Measurements from ENCODE around the gene EGR2.

Gene EGR2

GRCh38 chr10:62817121-62817765 is 1.1 kb upstream of the EGR2 start:
- no peaks in the 10 kb centered on the region for H3K9me3 ChIP-seq
- H3K4me3 ChIP-seq (ENCODE audit: low read depth, low read length) = peak overlapping the region; percentile 62
- TF ChIP-seq, protein P1, sequence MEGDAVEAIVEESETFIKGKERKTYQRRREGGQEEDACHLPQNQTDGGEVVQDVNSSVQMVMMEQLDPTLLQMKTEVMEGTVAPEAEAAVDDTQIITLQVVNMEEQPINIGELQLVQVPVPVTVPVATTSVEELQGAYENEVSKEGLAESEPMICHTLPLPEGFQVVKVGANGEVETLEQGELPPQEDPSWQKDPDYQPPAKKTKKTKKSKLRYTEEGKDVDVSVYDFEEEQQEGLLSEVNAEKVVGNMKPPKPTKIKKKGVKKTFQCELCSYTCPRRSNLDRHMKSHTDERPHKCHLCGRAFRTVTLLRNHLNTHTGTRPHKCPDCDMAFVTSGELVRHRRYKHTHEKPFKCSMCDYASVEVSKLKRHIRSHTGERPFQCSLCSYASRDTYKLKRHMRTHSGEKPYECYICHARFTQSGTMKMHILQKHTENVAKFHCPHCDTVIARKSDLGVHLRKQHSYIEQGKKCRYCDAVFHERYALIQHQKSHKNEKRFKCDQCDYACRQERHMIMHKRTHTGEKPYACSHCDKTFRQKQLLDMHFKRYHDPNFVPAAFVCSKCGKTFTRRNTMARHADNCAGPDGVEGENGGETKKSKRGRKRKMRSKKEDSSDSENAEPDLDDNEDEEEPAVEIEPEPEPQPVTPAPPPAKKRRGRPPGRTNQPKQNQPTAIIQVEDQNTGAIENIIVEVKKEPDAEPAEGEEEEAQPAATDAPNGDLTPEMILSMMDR (IDR thresholded peaks at IDR 0.05; ENCODE audit: low read depth, low read length) = no peak
- DNase-seq = peak; percentile 25
- no peaks in the 10 kb centered on the region for H3K4me1 ChIP-seq
- peaks cover 52% of the 10 kb centered on the region for H3K27me3 ChIP-seq
- H3K36me3 ChIP-seq = no peaks in the 10 kb centered on the region

- H3K4me3 ChIP-seq (ENCODE audit: low read depth, low read length) = peak overlapping the region; percentile 62
- H3K27me3 ChIP-seq = peaks cover 52% of the 10 kb centered on the region
- H3K9me3 ChIP-seq = no peaks in the 10 kb centered on the region
- no peak for DNase-seq
- TF ChIP-seq, protein P1 (IDR thresholded peaks at IDR 0.05; ENCODE audit: low read depth, low read length) = no peak
- no peaks in the 10 kb centered on the region for H3K4me1 ChIP-seq
- H3K36me3 ChIP-seq = no peaks in the 10 kb centered on the region
These were observed 163 bp downstream of the EGR2 start for GRCh38 chr10:62816076-62816330.

GRCh38 chr10:62815381-62816075 is 638 bp downstream of the EGR2 start:
- peak overlapping the region; percentile 62 for H3K4me3 ChIP-seq (ENCODE audit: low read depth, low read length)
- H3K9me3 ChIP-seq = no peaks in the 10 kb centered on the region
- TF ChIP-seq, protein P1 (IDR thresholded peaks at IDR 0.05; ENCODE audit: low read depth, low read length) = no peak
- no peaks in the 10 kb centered on the region for H3K36me3 ChIP-seq
- no peak for DNase-seq
- H3K4me1 ChIP-seq = no peaks in the 10 kb centered on the region
- H3K27me3 ChIP-seq = peaks cover 52% of the 10 kb centered on the region

DNA sequence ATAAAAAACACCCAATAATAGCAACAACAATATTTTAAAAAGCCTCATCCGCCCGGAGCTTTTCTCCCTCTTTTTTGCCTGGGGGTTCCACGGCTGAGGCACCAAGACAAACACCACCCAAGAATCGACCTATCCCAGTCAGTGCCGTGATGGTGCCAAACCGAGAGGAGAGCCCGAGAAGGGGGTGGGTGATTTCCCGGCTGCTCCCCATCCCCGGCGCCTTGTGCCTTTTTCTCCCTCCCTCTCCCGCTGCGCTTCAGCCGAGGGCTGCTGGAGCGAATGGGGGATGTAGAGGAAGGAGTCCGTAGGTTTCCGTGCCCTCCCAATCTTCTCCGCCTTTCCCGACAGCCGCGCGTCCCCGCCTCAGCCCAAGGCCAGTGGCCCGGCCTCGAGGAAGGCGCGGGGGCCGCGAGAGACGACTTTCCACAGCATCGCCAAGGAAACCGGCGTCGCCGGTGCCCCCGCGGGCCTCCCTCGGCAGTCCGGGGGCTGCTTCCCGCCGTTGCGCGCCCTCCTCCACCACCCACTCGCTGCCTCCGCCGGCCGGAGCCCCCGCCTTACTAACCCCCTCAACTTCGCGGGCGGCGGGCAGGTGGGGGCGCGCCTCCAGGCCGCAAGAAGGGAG is 1.3 kb downstream of the EGR2 start:
- Histone ChIP-seq H3K27me3 (peaks cover 52% of the 10 kb centered on the region), H3K9me3 (no peaks in the 10 kb centered on the region), H3K36me3 (no peaks in the 10 kb centered on the region), H3K4me3 (ENCODE audit: low read depth, low read length) (no peak overlapping the region), H3K4me1 (no peaks in the 10 kb centered on the region)
- TF ChIP-seq, protein P1 (IDR thresholded peaks at IDR 0.05; ENCODE audit: low read depth, low read length) = no peak
- no peak for DNase-seq

GRCh38 chr10:62813981-62814380 is 2.2 kb downstream of the EGR2 start:
- H3K4me1 ChIP-seq = no peaks in the 10 kb centered on the region
- no peaks in the 10 kb centered on the region for H3K9me3 ChIP-seq
- peaks cover 43% of the 10 kb centered on the region for H3K27me3 ChIP-seq
- no peak for DNase-seq
- H3K4me3 ChIP-seq (ENCODE audit: low read depth, low read length) = no peak overlapping the region
- no peaks in the 10 kb centered on the region for H3K36me3 ChIP-seq
- TF ChIP-seq, protein P1 (IDR thresholded peaks at IDR 0.05; ENCODE audit: low read depth, low read length) = no peak

- DNase-seq = no peak
- peaks cover 38% of the 10 kb centered on the region for H3K27me3 ChIP-seq
These were observed 2.7 kb downstream of the EGR2 start for GRCh38 chr10:62813453-62813852.

More at GRCh38 chr10:62813453-62813852, 2.7 kb downstream of the EGR2 start:
- Histone ChIP-seq H3K4me1 (no peaks in the 10 kb centered on the region), H3K9me3 (no peaks in the 10 kb centered on the region), H3K36me3 (no peaks in the 10 kb centered on the region), H3K4me3 (ENCODE audit: low read depth, low read length) (no peak overlapping the region)
- TF ChIP-seq, protein P1 (IDR thresholded peaks at IDR 0.05; ENCODE audit: low read depth, low read length) = no peak
